A673 (cell line): ENCODE data around the gene MAPK8IP1.

Source experiments
- EZH2 ChIP-seq: fragments of 200-600 bp; sonication (generic); IDR thresholded peaks from 2 replicates; pipeline ENCODE4 v1.6.1; 2017; ENCODE audit warnings: borderline replicate concordance, low read depth, mild to moderate bottlenecking, mixed read lengths, antibody characterized with exemption, low read length; ENCODE audit not compliant: poor library complexity, severe bottlenecking
- TF ChIP-seq, protein P1 (sequence below): fragments of 300-800, 200-600 bp; sonication (generic); conservative IDR thresholded peaks from 2 replicates; pipeline ENCODE4 v1.5.1; 2017; ENCODE audit warnings: low read depth, mild to moderate bottlenecking, antibody characterized with exemption, low read length, moderate library complexity, mixed read lengths

DNA sequence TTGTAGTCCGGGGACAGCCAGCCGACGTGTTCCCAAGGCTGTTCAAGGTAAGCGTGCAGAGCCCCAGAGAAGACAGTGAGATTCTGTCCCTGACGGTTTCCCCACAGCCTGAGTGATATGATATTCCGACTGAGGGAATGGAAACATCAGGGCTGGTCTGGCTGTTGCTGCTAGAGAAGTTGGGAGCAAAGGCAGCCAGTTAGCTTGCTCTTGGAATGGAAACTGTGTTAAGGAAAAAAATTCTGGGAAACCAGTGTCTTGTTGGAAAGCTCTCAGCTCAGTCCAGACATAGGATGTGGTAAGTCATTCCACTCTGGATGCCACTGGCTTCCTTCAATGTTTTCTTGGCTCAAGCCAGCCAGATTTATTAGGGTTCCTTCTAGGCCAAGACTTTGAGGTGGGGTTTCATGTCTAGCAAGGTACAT is 29.4 kb upstream of the MAPK8IP1 start:
- TF ChIP-seq, protein P1, sequence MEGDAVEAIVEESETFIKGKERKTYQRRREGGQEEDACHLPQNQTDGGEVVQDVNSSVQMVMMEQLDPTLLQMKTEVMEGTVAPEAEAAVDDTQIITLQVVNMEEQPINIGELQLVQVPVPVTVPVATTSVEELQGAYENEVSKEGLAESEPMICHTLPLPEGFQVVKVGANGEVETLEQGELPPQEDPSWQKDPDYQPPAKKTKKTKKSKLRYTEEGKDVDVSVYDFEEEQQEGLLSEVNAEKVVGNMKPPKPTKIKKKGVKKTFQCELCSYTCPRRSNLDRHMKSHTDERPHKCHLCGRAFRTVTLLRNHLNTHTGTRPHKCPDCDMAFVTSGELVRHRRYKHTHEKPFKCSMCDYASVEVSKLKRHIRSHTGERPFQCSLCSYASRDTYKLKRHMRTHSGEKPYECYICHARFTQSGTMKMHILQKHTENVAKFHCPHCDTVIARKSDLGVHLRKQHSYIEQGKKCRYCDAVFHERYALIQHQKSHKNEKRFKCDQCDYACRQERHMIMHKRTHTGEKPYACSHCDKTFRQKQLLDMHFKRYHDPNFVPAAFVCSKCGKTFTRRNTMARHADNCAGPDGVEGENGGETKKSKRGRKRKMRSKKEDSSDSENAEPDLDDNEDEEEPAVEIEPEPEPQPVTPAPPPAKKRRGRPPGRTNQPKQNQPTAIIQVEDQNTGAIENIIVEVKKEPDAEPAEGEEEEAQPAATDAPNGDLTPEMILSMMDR: no peak
- no peak for TF ChIP-seq EZH2
